NCI-H2081 treated with DMSO at 0.1 percent for 48 hours (cell line): ENCODE measurements around the gene SPINT1.

Experiments
- DNase-seq: peaks from one replicate; lab custom pipeline; 2025; lab: John Stamatoyannopoulos, UW

The SPINT1 gene, protein sequence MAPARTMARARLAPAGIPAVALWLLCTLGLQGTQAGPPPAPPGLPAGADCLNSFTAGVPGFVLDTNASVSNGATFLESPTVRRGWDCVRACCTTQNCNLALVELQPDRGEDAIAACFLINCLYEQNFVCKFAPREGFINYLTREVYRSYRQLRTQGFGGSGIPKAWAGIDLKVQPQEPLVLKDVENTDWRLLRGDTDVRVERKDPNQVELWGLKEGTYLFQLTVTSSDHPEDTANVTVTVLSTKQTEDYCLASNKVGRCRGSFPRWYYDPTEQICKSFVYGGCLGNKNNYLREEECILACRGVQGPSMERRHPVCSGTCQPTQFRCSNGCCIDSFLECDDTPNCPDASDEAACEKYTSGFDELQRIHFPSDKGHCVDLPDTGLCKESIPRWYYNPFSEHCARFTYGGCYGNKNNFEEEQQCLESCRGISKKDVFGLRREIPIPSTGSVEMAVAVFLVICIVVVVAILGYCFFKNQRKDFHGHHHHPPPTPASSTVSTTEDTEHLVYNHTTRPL

GRCh38 chr15:40843885-40844695, at the start of gene SPINT1:
Gene SPINT1 (plus strand): TSS chr15:40844048. CDS start chr15:40844555, 507 bp downstream.
- DNase-seq: no peak

GRCh38 chr15:40796041-40796440, 47.8 kb upstream of the SPINT1 start:
- no peak for DNase-seq

DNA sequence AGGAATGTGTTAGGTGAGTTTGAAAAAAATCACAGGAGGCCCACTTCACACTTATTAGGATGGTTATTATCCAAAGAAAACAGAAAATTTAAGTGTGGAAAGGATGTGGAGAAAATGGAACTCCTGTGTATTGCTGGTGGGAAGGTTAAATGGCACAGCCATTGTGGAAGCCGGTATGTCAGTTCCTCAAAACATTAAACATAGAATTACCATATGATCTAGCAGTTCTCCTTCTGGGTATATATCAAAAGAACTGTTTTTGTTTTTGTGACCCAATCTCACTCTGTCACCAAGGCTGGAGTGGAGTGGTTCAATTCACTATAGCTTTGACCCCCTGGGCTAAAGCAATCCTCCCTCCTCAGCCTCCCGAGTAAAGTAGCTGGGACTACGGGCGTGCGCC, 47.3 kb upstream of the SPINT1 start:
- no peak for DNase-seq

GRCh38 chr15:40799523-40799922, 44.3 kb upstream of the SPINT1 start:
- DNase-seq: no peak

GRCh38 chr15:40803076-40803475, 40.8 kb upstream of the SPINT1 start:
- DNase-seq: no peak

- no peak for DNase-seq
These were observed 40.2 kb upstream of the SPINT1 start for GRCh38 chr15:40803688-40804087.

- DNase-seq: no peak
These were observed 37.2 kb upstream of the SPINT1 start for GRCh38 chr15:40806672-40807027.

GRCh38 chr15:40807028-40807887, 36.6 kb upstream of the SPINT1 start, which contains the start of the genes DNAJC17 and ZFYVE19:
Gene DNAJC17 (minus strand): TSS chr15:40807473. CDS start chr15:40807446, 27 bp downstream.
Gene ZFYVE19 (plus strand): TSS chr15:40807089. CDS start chr15:40807590, 501 bp downstream.
- DNase-seq: peak; percentile 90

DNA sequence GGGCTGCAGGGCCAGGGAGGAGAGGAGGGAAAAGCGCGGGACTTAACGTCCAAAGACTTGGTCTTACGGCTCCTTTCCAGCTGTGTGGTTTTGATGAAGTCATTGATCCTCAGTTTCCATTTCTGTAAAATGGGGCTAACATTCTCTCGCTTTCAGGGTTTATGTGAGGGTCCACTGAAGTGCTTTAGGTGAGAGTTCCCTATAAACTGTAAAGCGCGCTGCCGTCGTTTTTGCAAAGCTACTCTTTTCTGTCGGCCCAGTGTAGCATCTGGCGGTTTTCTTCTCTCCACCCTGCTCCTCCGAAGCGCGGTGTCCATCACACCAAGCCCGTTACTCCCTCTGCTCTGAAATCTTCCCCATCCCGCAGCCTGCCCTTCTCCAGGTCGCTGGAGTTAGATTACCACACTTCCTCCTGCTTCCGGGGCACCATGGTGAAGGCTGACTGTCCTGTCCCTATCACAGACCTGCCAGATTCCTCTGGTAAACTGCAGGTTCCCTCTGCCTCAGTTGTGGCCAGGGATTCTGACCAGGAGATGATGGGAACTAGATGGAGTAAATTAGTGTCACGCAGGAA, 35.9 kb upstream of the SPINT1 start:
- no peak for DNase-seq

DNA sequence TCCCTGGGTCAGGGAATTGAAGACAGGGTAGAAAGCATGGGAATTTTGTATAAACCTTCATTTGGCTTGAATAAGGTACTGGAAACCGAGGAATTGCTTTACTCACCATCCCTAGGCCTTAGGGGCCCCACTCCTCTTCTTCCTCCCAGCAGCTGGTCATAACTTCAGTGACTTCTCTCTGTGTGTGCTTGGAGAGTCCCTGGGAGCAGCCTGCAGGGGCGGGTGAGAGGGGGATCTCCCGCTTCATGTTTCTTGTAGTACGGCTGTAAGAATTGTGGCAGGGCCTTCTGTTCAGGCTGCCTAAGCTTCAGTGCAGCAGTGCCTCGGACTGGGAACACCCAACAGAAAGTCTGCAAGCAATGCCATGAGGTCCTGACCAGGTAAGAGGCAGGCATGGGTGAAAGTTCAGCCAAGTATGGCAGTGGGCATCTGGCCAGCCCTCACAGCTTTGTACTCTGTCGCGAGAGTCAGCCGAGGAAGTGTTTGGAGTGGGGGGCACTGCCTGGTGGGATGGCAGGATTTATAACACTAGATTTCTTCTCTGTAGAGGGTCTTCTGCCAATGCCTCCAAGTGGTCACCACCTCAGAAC, 34.9 kb upstream of the SPINT1 start:
- no peak for DNase-seq

- no peak for DNase-seq
These were observed 31.0 kb upstream of the SPINT1 start for GRCh38 chr15:40812721-40813425.

GRCh38 chr15:40815042-40815698, 28.7 kb upstream of the SPINT1 start:
- DNase-seq: no peak

DNA sequence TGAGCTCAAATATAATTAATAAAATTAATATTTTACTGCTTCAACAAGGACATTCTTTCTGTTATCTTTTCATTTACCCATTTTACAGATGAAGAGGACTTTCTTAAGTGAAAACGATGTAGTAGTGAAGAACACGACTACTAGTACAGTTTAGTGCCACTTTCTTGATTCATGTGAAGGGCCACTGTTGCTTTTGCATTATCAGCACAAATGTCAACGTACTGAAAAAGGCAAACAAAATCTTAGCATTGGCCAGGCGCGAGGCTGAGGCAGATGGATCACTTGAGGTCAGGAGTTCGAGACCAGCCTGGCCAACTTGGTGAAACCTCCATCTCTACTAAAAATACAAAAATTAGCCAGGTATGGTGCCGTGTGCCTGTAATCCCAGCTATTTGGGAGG, 24.8 kb upstream of the SPINT1 start:
- DNase-seq: no peak

- no peak for DNase-seq
These were observed 22.7 kb upstream of the SPINT1 start for GRCh38 chr15:40821195-40821594.

GRCh38 chr15:40823572-40824343, 20.1 kb upstream of the SPINT1 start:
- no peak for DNase-seq

- DNase-seq: no peak
These were observed 18.0 kb upstream of the SPINT1 start for GRCh38 chr15:40825661-40826422.

DNA sequence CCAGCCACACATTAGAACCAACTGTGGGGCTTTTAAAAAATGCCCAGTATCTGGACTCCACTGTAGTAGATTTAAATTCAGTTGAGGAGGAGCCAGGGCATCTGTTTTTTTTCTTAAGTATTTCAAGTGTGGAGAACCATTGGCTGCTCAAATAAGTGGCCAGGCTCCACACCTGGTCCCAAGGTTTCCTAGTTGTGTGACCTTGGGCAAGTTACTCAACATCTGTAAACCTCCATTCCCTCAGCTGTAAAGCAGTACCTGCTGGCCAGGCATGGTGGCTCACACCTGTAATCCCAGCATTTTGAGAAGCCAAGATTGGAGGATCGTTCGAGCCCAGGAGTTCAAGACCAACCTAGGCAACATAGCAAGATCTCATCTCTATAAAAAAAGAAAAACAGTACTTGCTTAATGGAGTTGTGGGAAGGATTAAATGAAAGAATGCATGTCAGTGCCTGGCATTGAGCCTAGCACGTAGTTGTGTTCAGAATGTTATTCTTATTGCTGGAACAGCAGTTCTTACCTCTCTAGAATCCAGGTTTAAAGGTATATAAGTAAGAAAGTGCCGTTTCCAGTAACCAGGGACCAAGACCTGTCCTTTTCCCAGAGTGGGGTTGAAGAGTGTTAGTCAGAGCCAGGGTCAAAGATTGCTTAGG, 17.3 kb upstream of the SPINT1 start:
- no peak for DNase-seq
